HG03565 (cell line): ENCODE measurements around the gene SLC9B2.
"Not testable (repeated sequence)": the region's sequence is repeated elsewhere in the genome, so short reads cannot be mapped to it uniquely, and the experiment has no call there.

Experiments
- ATAC-seq: cut with Tn5 transposase; IDR thresholded peaks from one replicate; pipeline ENCODE4 v1.9.1; 2021; ENCODE audit warnings: mild to moderate bottlenecking, moderate library complexity; ENCODE audit not compliant: unreplicated experiment

Gene SLC9B2

GRCh38 chr4:103021120-103021519 lies 55.4 kb downstream of the SLC9B2 start:
- no peak for ATAC-seq

GRCh38 chr4:103019308-103020124 lies 57.0 kb downstream of the SLC9B2 start, which contains the start of gene SLC9B1:
Gene SLC9B1, minus strand, starts transcription at chr4:103019705. Its CDS starts 27,994 bp downstream, at chr4:102991711.
- peak; percentile 96 for ATAC-seq

GRCh38 chr4:103018391-103019307 lies 57.9 kb downstream of the SLC9B2 start:
- ATAC-seq, result no peak

- ATAC-seq, result no peak
Observed at GRCh38 chr4:103012551-103012950, 64.0 kb downstream of the SLC9B2 start.

- ATAC-seq, result no peak
Observed at GRCh38 chr4:103012060-103012459, 64.5 kb downstream of the SLC9B2 start.

- no peak for ATAC-seq
Observed at GRCh38 chr4:103011378-103012025, 65.1 kb downstream of the SLC9B2 start.

GRCh38 chr4:103010804-103011203 lies 65.8 kb downstream of the SLC9B2 start:
- ATAC-seq, result no peak

GRCh38 chr4:103008875-103009729 lies 67.5 kb downstream of the SLC9B2 start:
- peak; percentile 90 for ATAC-seq

- no peak for ATAC-seq
Observed at GRCh38 chr4:103002551-103002950, 74.0 kb downstream of the SLC9B2 start.

- no peak for ATAC-seq
Observed at GRCh38 chr4:102994803-102995202, 81.8 kb downstream of the SLC9B2 start.

- ATAC-seq, result not testable (repeated sequence)
Observed at GRCh38 chr4:102993985-102994384, 82.6 kb downstream of the SLC9B2 start.

- no peak for ATAC-seq
Observed at GRCh38 chr4:102988429-102989020, 88.0 kb downstream of the SLC9B2 start.

GRCh38 chr4:102981005-102981404 lies 95.6 kb downstream of the SLC9B2 start:
- no peak for ATAC-seq
